ENCODE data around the gene C10orf88.
"Not testable (repeated sequence)": the region's sequence is repeated elsewhere in the genome, so short reads cannot be mapped to it uniquely, and the experiment has no call there.

The C10orf88 gene

DNA sequence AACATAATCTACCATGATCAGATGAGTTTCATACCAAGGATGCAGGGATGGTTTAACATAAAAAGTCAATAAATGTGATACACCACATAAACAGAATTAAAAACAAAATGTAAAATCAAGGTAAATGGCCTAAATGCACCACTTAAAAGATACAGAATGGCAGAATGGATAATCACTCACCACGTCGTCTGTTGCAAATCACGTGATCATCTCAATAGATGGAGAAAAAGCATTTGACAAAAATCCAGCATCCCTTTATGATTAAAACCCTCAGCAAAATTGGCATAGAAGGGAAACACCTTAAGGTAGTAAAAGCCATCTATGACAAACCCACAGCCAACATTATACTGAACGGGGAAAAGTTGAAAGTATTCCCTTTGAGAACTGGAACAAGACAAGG, 50.2 kb downstream of the C10orf88 start:
- not testable (repeated sequence) for H3K9ac ChIP-seq (ENCODE audit: low read depth, low read length); H3K27ac ChIP-seq (ENCODE audit: low read depth, low read length); H3K4me1 ChIP-seq (ENCODE audit: insufficient read depth, low read length); H3K4me3 ChIP-seq (ENCODE audit: low read length); H3K36me3 ChIP-seq (ENCODE audit: insufficient read depth, low read length); H3K27me3 ChIP-seq (ENCODE audit: insufficient read depth, low read length); H3K9me3 ChIP-seq (ENCODE audit: insufficient read depth, low read depth, low read length)
- 93% methylated on average over 4 of the region's 4 CpGs for WGBS

DNA sequence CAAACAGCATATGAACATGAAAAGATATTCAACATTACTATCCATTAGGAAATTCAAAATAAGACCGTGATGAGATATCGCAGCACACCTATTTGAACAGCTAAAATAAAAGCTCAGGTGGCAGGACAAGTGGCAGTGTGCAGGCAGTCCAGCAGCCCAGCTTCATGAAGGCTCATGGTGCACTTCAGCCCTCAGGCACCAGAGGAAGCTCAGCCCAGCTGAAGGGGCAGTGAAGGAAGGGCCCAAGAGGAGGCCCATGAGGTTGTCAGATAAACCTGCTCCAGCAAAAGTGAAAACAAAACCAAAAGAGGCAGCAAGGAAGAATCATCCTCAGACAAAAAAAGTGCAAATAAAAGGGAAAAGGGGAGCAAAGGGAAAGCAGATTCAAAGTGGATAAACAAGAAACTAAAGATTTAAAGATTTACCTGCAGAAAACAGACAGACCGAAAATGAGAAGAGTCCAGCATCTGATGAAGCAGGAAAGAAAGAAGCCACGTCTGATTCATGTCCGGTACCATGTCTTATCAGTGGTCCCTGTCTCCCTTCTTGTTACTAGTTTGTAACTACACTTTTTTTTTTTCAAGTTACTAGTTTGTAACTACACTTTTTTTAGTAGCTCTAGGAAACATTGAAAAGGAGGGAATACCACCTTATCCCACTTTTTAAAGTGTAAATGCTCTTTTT, 59.6 kb downstream of the C10orf88 start:
- H3K27me3 ChIP-seq (ENCODE audit: insufficient read depth, low read length) = no peaks in the 10 kb centered on the region
- WGBS = 93% methylated on average over 5 of the region's 5 CpGs
- no peaks in the 10 kb centered on the region for H3K4me1 ChIP-seq (ENCODE audit: insufficient read depth, low read length)
- no peak overlapping the region for H3K27ac ChIP-seq (ENCODE audit: low read depth, low read length)
- H3K4me3 ChIP-seq (ENCODE audit: low read length) = no peak overlapping the region
- H3K36me3 ChIP-seq (ENCODE audit: insufficient read depth, low read length) = no peaks in the 10 kb centered on the region
- H3K9ac ChIP-seq (ENCODE audit: low read depth, low read length) = no peak overlapping the region
- H3K9me3 ChIP-seq (ENCODE audit: insufficient read depth, low read depth, low read length) = no peaks in the 10 kb centered on the region

DNA sequence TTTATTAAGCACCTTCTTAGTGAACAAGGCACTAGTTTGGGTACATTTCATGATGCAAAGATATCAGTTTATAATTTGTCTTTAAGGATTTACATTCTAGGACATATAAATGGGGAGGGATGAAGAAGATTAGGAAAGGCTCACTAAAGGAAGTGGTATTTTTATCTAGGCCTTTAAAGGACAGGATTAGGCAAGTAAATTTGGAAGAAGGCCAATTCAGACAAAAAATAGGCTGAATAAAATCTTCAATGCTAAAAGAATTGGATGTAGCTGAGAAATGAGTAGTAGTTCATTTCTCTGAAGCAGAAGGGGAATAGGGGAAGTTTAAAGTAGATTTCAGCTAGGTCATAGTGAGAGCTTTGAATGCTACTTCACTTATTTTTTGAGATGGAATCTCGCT, 69.9 kb downstream of the C10orf88 start:
- peaks cover 11% of the 10 kb centered on the region; the same call in 1 of the 2 replicates for H3K27me3 ChIP-seq (ENCODE audit: insufficient read depth, low read length)
- WGBS = 95% methylated on average over 1 of the region's 1 CpG

DNA sequence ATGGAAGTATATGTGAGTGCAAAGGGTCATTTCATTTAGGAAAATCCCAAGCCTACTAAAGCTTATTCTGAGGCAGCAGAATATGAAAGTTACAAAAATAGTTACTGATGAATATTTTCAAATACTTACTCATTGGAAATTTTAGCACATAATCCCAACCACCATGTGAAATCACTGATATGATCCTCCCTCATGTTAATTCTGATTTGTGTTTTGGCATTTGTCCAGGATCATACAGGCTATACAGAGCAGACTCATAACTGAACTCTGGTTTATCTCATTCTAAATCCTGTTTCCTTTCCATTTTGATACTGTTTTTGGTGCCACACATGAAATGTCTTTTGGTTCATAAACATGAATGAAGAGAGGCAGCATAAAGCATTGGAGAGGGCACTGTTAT, 71.3 kb downstream of the C10orf88 start:
- no peak overlapping the region for H3K4me3 ChIP-seq (ENCODE audit: low read length)
- H3K4me1 ChIP-seq (ENCODE audit: insufficient read depth, low read length) = peaks cover 11% of the 10 kb centered on the region
- peaks cover 11% of the 10 kb centered on the region; the same call in 1 of the 2 replicates for H3K27me3 ChIP-seq (ENCODE audit: insufficient read depth, low read length)
- H3K9me3 ChIP-seq (ENCODE audit: insufficient read depth, low read depth, low read length) = no peaks in the 10 kb centered on the region
- no peak overlapping the region for H3K27ac ChIP-seq (ENCODE audit: low read depth, low read length)
- H3K9ac ChIP-seq (ENCODE audit: low read depth, low read length) = no peak overlapping the region
- no peaks in the 10 kb centered on the region for H3K36me3 ChIP-seq (ENCODE audit: insufficient read depth, low read length)

More for the DNA sequence above, 69.9 kb downstream of the C10orf88 start:
- H3K27ac ChIP-seq (ENCODE audit: low read depth, low read length) = no peak overlapping the region
- H3K36me3 ChIP-seq (ENCODE audit: insufficient read depth, low read length) = no peaks in the 10 kb centered on the region
- H3K4me3 ChIP-seq (ENCODE audit: low read length) = no peak overlapping the region
- H3K9me3 ChIP-seq (ENCODE audit: insufficient read depth, low read depth, low read length) = no peaks in the 10 kb centered on the region
- no peaks in the 10 kb centered on the region for H3K4me1 ChIP-seq (ENCODE audit: insufficient read depth, low read length)
- no peak overlapping the region for H3K9ac ChIP-seq (ENCODE audit: low read depth, low read length)

Measured in HUES64 (cell line).